Glomerular endothelial cell (primary cell): ENCODE results near the gene PDZK1IP1. TPM values are rescaled to one million over a fixed set of nuclear protein-coding genes. Genes with fewer than 3 reads are reported as not detected.
"Not testable (repeated sequence)": the region's sequence is repeated elsewhere in the genome, so short reads cannot be mapped to it uniquely, and the experiment has no call there.

ENCODE experiments used
- DNase-seq: peaks from one replicate; pipeline ENCODE4 v3.0.0-alpha.2; 2011; ENCODE audit warnings: low read depth, low spot score; ENCODE audit errors: extremely low read depth
- total RNA-seq: library from RNA; depleted of rRNA; stranded (reverse); fragments of >200 nt; gene quantifications from 2 replicates; pipeline ENCODE4 v1.2.3, GENCODE V29; 2015

PDZK1IP1 gene
- total RNA-seq, 1 donor from 2014 or later, result not detected

DNA sequence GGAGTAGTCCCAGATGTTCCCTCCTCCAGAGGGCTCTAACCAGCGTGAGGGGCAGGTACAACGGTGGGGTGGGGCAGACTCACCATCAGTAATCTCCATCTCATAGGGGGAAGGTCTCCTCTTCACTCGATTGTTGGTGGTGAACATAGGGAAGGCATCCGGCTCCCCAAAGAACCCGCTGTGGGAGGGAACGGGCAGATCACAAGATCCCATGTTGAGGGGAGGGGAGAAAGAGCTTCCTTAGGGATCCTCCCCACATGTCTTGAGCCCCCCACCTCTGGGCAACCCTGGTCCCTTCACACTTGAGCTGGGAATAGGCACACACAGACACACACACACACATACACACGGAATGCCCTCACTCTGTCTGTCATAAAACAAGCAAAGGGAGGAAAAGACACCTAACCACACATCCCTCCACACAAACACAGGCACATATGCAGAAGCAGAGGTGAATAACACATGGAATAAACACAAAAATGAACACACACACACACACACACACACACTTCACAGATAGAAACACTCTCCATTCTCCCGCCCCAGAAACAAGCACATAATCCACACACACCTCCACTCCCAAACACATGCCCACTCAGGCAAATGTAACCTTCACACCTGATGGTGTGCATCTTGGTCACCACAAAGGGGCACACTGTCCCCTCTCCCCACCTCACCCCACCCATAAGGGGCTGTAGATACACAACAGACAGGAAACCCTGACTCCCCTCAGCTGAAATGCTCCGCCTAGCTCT, 34.3 kb upstream of the PDZK1IP1 start:
- DNase-seq, result no peak

- DNase-seq, result no peak
These were observed 33.5 kb upstream of the PDZK1IP1 start for GRCh38 chr1:47223174-47223920.

DNA sequence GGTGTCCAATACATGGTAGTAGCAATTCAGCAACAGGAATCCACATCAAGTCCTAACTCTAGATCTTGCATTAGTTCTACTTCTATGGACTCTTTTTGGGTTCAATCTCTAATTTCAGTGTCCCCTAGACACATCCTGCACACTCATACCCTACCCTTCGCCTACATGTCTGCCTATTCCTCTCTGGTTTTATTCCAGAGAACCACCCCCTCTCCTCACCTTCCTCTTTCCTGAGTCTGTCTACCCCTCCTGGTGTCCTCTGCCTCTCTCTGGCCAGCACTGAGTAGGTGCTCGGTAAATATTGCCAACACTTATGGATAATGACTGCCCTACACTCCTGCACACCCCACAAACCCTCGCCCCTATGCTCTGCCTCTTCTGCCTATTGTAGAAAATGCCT, 32.6 kb upstream of the PDZK1IP1 start:
- DNase-seq, result no peak

GRCh38 chr1:47219590-47220220, 29.9 kb upstream of the PDZK1IP1 start:
- no peak for DNase-seq

GRCh38 chr1:47219001-47219400, 29.2 kb upstream of the PDZK1IP1 start:
- DNase-seq, result no peak

DNA sequence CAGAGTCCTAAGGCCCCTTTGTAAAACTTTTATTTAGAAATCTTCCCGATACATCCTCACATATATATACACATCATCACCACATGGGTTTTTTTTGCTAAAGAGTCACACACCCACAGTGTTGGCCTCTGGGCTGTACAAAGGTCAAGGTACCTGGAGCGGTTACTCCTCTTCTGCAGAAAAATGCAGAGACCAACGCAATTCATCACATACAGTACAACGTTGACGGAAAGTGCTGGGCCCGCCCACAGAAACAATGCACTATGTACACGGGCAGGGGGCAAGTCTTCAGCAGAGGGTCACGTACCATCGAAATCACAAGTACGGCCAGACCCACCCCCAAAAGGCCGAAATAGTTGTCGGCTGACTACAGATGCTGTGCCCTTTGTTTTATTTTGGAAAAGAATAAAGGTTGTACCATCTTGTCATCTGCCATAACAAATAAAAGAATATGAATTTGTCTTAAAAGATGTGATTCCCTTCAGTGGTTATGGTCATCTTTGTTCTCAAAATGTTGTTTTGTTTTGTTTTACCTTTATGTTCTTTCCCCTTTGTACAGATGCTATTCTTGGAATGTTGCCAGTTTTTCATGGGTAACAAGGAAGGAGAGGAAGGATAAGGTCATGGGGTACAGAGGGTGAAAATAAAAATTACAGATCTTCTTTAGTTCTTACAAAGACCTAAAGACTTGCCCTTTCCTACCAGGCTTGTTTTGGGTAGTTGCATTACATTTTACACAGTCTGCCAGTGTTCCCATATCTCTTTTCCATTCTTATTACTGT, 26.6 kb upstream of the PDZK1IP1 start:
- DNase-seq, result no peak

DNA sequence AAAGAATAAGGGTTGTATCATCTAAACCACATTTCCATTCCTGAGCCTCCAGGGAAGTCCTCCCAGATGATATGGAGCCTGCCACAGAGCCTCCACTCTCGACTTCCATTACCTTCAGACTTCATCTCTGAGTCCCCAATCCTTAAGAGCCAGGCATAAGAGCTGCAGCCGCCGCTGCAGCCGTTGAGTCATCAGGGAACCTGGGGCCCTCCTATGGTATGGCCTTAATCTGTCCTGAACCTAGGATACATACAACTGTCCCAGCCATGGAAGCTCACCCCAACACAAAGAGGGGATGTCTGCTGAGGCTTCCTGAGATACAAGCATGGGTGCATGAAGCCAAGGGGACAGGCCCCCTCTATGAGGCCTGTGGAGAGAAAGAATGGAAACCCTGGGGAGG, 25.9 kb upstream of the PDZK1IP1 start:
- DNase-seq, result no peak

DNA sequence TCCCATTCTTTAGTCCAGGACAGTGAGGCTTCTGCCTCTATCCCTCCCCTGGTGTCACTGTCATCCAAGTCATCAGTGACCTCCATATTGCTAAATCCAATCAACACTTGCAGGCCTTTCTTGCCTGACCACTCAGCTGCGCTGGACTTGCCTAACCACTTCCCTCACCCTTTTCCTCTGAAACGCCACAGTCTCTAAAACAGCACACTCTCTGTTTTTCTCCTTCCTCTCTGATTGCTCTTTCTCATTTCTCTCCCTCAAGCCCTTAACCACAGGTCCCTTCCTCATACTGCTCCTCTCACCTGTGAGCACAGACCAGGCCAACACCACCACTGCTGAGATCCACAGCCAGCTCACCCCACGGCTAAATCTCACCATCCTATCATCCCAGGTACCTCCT, 24.7 kb upstream of the PDZK1IP1 start:
- no peak for DNase-seq

DNA sequence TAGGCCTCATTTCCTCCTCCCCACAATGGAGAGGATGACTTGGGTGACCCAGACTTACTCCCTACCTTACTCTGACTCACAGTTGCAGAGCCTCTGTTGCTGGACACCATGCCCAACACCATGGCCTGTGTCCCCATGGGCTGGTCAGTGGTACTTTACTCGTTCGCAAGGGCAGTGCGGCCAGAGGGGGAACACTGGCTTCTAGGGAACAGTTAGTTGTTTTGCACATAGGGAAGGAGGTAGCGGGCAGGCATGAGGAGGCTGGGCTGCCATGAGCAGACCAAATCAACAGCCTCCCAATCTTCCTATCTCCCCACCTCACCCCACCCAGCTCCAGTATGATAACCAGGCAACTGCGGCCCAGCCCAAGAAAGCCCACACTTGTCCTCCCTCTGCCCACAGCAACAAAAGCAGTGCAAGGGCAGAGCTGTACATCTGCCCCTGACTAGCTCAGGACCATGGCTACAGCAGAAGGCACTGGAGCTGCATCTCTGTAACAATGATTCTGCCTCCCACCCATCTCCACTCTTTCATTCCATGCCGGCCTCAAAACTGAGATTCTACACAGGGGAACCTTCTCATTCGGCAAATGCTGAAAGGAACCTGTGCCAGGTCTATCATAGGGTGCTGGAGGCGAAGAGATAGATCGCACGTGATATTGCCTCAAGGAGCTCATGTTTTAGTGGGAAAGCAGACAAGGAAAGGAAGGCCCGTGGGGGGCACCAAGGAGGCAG, 23.6 kb upstream of the PDZK1IP1 start:
- no peak for DNase-seq

DNA sequence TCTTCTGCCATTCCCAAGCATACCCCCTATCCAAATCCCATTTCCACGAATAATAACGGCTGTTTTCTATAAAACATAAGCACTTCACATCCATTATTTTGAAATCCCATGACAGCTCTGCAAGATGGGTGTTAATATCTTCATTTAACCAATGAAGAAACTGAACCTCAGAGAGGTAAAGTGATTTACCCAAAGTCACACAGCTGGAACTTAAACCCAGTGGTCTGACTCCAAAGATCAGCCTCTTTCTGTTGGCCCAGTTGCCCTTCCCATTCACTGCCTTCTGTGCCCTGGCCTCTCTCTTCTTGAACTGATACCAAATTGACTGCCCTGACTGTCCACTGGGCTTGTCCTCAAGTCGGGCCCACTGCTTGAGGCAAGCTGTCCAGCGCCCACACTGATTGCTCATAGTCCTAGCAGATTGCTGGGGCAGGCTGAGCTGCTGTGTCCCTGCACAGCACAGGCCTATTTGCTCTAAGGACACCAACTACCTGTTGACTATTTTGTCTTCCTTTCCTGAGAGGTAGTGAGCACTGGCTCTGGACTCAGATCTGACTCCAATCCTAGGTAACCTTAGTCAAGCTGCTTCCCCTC, 22.9 kb upstream of the PDZK1IP1 start:
- no peak for DNase-seq

DNA sequence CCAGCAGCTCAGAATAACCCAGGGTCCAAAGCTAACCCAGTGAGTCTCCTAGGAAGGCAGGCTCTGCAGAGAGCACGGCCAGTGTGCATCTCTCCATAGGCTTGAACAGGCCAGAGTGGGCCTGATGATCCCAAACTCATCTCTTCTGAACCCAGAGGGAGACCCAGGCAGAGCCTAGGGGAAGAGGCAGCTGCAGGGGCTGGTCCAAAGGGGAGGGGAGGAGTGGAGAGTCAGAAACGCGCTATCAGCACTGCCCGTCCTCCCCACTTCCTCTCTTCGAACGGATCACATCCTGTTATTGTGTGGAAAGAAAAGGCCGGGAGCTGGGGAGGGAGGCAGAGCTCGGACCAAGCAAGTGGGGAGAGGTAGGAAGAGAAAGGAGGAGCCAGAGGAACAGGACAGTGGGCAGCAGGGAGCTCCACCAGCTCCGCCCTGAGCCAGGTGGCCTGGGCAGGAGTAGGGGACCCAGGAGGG, 22.0 kb upstream of the PDZK1IP1 start:
- peak; percentile 72 for DNase-seq

DNA sequence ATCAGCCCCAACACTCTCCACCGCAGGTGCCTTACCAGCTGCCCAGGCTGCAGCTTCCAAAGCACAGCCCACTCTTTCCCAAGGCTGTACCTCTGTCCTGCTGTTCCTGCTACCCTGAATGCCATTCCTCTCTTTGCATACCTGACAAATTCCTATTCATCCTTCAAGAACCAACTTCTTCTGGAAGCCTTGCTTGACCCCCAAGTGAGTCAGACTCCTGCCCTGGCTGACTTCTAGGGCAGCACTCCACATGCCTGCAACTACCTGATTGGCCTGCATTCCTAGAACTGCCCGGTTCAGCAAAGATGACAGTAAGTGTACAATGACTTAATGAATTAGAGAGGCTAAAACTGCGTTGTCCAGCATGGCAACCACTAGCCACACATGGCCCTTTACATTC, 20.8 kb upstream of the PDZK1IP1 start:
- no peak for DNase-seq

DNA sequence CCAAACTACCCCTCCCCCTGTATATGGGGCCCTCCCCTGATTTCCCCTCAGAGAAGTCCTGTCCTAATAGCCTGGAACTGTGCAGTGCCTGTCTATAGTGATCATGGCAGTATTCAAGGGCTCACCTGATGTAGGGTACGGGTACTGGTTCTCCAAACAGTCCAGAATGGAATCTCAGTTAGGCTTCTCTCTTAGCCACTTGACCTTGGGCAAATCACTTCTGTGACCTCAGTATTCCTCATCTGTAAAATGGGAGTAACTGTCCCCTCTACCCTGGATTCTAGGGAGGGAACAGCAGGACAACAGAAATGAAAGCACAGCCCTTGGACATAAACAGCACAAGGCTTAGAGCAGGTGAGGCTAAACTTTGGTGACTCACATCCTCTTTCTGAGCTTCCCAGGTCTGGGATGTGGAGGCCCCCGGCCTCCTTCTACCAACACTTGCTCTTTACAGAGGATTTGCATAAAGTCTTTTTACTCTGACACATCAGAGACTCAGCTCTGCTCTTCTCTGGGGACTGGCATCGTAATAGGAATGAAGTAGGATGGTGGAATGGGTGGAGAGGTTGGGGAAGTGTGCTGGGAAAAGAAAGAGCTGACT, 20.0 kb upstream of the PDZK1IP1 start:
- DNase-seq, result no peak

- no peak for DNase-seq
These were observed 19.3 kb upstream of the PDZK1IP1 start for GRCh38 chr1:47209091-47209490.

- DNase-seq, result no peak
These were observed 18.6 kb upstream of the PDZK1IP1 start for GRCh38 chr1:47208374-47208850.

DNA sequence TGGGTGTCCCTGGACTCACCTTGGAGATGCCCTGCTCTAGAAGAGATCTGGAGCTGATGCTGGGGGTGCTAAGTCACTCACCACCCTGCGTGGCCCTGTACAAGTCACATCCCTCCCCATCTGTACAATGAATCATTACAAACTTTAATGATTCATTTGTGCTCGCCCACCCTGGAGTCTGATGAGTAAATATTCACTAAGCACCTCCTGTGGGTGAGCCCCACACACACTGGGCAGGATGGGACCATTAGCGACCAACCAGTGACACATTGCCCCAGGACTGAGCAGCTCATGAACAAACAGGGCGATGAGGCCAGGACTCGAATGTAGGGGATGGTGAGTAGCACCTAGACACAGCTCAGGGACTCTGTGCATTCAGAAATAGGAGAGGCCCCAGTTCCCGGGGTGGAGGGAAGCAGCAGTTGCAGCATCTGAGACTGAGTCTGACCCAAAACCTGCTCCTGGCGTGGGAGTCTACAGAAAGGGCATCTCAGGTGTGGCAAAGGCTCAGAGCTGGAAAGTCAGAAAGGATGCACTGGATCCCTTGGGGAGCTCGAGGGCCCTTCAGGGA, 18.1 kb upstream of the PDZK1IP1 start:
- DNase-seq, result no peak

DNA sequence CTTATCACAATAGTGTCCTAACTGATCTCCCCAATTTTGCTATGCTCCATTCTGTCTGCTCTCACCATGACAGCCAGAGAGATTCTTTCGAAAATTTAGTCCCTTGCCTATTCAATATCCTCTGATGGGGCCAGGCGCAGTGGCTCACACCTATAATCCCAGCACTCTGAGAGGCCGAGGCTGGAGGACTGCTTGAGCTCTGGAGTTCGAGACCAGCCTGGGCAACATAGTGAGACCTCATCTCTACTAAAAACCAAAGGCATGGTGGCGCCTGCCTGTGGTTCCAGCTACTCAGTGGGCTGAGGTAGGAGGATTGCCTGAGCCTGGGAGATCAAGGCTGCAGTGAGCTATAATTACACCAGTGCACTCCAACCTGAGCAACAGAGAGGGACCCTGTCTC, 16.1 kb upstream of the PDZK1IP1 start:
- DNase-seq, result no peak

DNA sequence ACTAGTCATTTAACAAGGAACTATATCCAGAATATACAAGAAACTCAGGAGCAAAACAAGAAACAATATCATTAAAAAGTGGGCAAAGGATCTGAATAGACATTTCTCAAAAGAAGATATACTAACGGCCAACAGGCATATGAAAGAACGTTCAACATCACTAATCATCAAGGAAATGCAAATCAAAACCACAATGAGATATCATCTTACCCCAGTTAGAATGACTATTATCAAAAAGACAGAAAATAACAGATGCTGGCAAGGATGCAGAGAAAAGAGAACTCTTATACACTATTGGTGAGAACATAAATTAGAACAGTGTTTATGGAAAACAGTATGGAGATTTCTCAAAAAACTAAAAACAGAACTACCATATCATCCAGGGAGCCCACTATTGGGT, 13.7 kb upstream of the PDZK1IP1 start:
- DNase-seq, result not testable (repeated sequence)

GRCh38 chr1:47201179-47201578, 11.3 kb upstream of the PDZK1IP1 start:
- no peak for DNase-seq
